A549 (cell line): ENCODE results near the gene AKR1E2.

ENCODE experiments used
- BHLHE40 ChIP-seq: IDR thresholded peaks from 2 replicates; pipeline ENCODE4 v1.6.1; 2012; ENCODE audit warnings: low read depth, low read length, inconsistent platforms
- MAX ChIP-seq: IDR thresholded peaks from 2 replicates; pipeline ENCODE4 v1.6.1; 2012
- MAZ ChIP-seq: fragments of 150-350 bp; IDR thresholded peaks from 2 replicates; pipeline ENCODE4 v1.6.1; 2014; ENCODE audit warnings: antibody characterized with exemption, low read depth, low read length, borderline replicate concordance
- POLR2A ChIP-seq: IDR thresholded peaks from 2 replicates; pipeline ENCODE4 v1.6.1; 2012; ENCODE audit warnings: mild to moderate bottlenecking, low read length
- RFX5 ChIP-seq: fragments of 450-650 bp; IDR thresholded peaks from 2 replicates; pipeline ENCODE4 v1.7.1; 2014; ENCODE audit warnings: antibody characterized with exemption, mild to moderate bottlenecking, moderate library complexity
- RNF2 ChIP-seq: fragments of 200-600 bp; sonication (generic); IDR thresholded peaks from 2 replicates; pipeline ENCODE4 v1.6.1; 2016; ENCODE audit warnings: low read depth, mild to moderate bottlenecking, antibody characterized with exemption, moderate library complexity, borderline replicate concordance
- SMC3 ChIP-seq: fragments of >200 bp; sonication (Bioruptor Twin); formaldehyde crosslinking; IDR thresholded peaks from 3 replicates; pipeline ENCODE4 v1.6.1; 2018; ENCODE audit warnings: inconsistent platforms
- TF ChIP-seq, protein P1 (sequence below): fragments of >200 bp; sonication (Bioruptor Twin); formaldehyde crosslinking; IDR thresholded peaks from 3 replicates; pipeline ENCODE4 v1.5.1; 2016
- TF ChIP-seq, protein P2 (sequence below): fragments of 200-600 bp; sonication (generic); IDR thresholded peaks from 2 replicates; pipeline ENCODE4 v1.6.1; 2016; ENCODE audit warnings: antibody characterized with exemption, mild to moderate bottlenecking, moderate library complexity

GRCh38 chr10:4892681-4893080 lies 66.7 kb downstream of the AKR1E2 start:
- TF ChIP-seq, protein P1, sequence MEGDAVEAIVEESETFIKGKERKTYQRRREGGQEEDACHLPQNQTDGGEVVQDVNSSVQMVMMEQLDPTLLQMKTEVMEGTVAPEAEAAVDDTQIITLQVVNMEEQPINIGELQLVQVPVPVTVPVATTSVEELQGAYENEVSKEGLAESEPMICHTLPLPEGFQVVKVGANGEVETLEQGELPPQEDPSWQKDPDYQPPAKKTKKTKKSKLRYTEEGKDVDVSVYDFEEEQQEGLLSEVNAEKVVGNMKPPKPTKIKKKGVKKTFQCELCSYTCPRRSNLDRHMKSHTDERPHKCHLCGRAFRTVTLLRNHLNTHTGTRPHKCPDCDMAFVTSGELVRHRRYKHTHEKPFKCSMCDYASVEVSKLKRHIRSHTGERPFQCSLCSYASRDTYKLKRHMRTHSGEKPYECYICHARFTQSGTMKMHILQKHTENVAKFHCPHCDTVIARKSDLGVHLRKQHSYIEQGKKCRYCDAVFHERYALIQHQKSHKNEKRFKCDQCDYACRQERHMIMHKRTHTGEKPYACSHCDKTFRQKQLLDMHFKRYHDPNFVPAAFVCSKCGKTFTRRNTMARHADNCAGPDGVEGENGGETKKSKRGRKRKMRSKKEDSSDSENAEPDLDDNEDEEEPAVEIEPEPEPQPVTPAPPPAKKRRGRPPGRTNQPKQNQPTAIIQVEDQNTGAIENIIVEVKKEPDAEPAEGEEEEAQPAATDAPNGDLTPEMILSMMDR = no peak
- TF ChIP-seq, protein P2, sequence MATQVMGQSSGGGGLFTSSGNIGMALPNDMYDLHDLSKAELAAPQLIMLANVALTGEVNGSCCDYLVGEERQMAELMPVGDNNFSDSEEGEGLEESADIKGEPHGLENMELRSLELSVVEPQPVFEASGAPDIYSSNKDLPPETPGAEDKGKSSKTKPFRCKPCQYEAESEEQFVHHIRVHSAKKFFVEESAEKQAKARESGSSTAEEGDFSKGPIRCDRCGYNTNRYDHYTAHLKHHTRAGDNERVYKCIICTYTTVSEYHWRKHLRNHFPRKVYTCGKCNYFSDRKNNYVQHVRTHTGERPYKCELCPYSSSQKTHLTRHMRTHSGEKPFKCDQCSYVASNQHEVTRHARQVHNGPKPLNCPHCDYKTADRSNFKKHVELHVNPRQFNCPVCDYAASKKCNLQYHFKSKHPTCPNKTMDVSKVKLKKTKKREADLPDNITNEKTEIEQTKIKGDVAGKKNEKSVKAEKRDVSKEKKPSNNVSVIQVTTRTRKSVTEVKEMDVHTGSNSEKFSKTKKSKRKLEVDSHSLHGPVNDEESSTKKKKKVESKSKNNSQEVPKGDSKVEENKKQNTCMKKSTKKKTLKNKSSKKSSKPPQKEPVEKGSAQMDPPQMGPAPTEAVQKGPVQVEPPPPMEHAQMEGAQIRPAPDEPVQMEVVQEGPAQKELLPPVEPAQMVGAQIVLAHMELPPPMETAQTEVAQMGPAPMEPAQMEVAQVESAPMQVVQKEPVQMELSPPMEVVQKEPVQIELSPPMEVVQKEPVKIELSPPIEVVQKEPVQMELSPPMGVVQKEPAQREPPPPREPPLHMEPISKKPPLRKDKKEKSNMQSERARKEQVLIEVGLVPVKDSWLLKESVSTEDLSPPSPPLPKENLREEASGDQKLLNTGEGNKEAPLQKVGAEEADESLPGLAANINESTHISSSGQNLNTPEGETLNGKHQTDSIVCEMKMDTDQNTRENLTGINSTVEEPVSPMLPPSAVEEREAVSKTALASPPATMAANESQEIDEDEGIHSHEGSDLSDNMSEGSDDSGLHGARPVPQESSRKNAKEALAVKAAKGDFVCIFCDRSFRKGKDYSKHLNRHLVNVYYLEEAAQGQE = no peak
- TF ChIP-seq RFX5 (no peak), POLR2A (no peak), MAZ (no peak), MAX (no peak), BHLHE40 (no peak), SMC3 (no peak), RNF2 (no peak)
